Muscle of leg (tissue), 11 donors: ENCODE measurements around the gene PSMA6. TPM values are rescaled to one million over a fixed set of nuclear protein-coding genes. Genes with fewer than 3 reads are reported as not detected.
"Not testable (repeated sequence)": the region's sequence is repeated elsewhere in the genome, so short reads cannot be mapped to it uniquely, and the experiment has no call there.

Experiments used
- DNase-seq: peaks from one replicate; pipeline ENCODE4 v3.0.0; 2013
- H3K27ac ChIP-seq: one replicate; pipeline ENCODE4 v1.5.1; 2013; ENCODE audit warnings: mild to moderate bottlenecking, low read length, control low read depth
- H3K27me3 ChIP-seq: one replicate; pipeline ENCODE4 v1.6.1; 2013; ENCODE audit warnings: low read length; ENCODE audit not compliant: control insufficient read depth, insufficient read depth
- H3K36me3 ChIP-seq: one replicate; pipeline ENCODE4 v1.6.1; 2013; ENCODE audit warnings: low read length; ENCODE audit not compliant: control insufficient read depth, insufficient read depth
- H3K4me1 ChIP-seq: one replicate; pipeline ENCODE4 v1.6.1; 2013; ENCODE audit warnings: low read length; ENCODE audit not compliant: control insufficient read depth, insufficient read depth
- H3K4me3 ChIP-seq: one replicate; pipeline ENCODE4 v1.5.1; 2013; ENCODE audit warnings: low read length, control low read depth
- H3K9me3 ChIP-seq: replicated peaks from 2 replicates; pipeline ENCODE4 v1.6.1; 2013; ENCODE audit warnings: low read depth, low read length; ENCODE audit not compliant: control insufficient read depth
- WGBS: methylation state at CpG from one replicate; pipeline ENCODE4 v1.1.5; 2013; ENCODE audit warnings: missing lambda C conversion rate; ENCODE audit not compliant: insufficient coverage; 5-methylcytosine and 5-hydroxymethylcytosine counted together
- polyA plus RNA-seq, 8 donors: library from polyadenylated mRNA; unstranded; fragments of 120-200 nt; gene quantifications; one replicate each; pipeline versions ENCODE4 v1.2.1 to v1.2.3, GENCODE V29; 2013; ENCODE audit warnings: inconsistent platforms in 1 of 8, low replicate concordance in 1 of 8; ENCODE audit not compliant: insufficient read length in 8 of 8, insufficient read depth in 1 of 8
- total RNA-seq: library from RNA; stranded (reverse); fragments of 120-200 nt; gene quantifications from one replicate; pipeline ENCODE4 v1.2.4, GENCODE V29; 2013

Gene PSMA6
- total and polyA plus RNA-seq, 9 donors: 161 to 218 (median 181) TPM

DNA sequence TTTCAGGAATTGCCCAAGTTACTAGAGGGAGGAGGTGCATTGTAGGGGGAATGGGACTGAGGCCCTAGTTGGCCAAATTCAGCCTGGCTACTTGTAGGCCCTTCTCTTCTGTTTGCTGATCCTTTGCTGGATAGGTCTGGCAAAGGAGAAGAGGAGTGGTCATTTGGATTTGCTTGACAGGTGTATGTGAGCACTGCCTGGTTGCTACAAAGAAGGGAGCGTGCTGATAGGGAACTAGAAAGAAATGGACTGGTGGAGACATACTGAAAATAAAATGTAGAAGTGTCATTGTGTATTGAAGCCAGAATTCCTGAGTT, 3.6 kb downstream of the PSMA6 start:
- WGBS: no CpG with 5 or more reads among the region's 1 CpG
- Histone ChIP-seq H3K4me1 (peaks cover 9% of the 10 kb centered on the region), H3K27me3 (no peaks in the 10 kb centered on the region), H3K9me3 (no peaks in the 10 kb centered on the region), H3K4me3 (no peak overlapping the region), H3K27ac (no peak overlapping the region), H3K36me3 (peaks cover 10% of the 10 kb centered on the region)
- no peak for DNase-seq

DNA sequence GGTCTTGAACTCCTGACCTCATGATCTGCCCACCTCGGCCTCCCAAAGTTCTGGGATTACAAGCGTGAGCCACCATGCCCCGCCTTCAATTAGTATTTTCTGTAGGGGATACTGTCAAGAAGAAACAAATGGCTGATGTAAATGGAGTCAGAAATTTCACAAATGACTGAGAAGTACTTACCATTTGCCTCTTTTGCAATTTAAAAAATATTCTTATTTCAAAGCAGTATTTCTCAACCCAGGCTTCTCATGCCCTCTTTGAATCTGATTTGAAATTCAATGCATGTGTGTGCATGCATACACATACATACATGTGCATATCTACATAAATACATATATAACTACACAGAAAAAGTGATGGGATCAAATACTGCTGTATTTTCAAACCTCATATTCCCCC, 4.4 kb downstream of the PSMA6 start:
- no peak overlapping the region for H3K27ac ChIP-seq

DNA sequence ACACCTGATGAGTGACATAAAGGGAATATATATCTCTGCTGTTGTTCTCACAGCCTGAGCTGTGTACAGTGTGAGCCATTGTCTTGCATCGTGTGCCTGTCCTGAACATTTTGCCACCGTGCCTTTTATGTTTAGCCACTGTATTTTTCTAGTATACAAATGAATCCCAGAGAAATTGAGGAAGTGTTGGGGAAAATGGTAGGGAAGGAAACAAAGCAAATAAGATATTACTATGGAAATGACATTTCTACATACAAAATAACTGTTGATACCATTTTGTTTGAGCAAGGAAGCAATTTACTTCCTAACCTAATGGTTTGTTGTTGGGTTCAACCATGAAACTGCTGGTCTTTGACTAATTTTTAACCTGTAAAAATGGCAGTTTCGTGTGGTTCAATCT, 5.5 kb downstream of the PSMA6 start:
- no peak for DNase-seq
- H3K9me3 ChIP-seq: no peaks in the 10 kb centered on the region
- no CpG with 5 or more reads among the region's 3 CpGs for WGBS
- no peak overlapping the region for H3K27ac ChIP-seq
- H3K27me3 ChIP-seq: no peaks in the 10 kb centered on the region
- H3K4me3 ChIP-seq: no peak overlapping the region
- peaks cover 10% of the 10 kb centered on the region for H3K36me3 ChIP-seq
- H3K4me1 ChIP-seq: peaks cover 9% of the 10 kb centered on the region

More for the DNA sequence above, 4.4 kb downstream of the PSMA6 start:
- DNase-seq: no peak
- Histone ChIP-seq H3K36me3 (peaks cover 10% of the 10 kb centered on the region), H3K27me3 (no peaks in the 10 kb centered on the region), H3K4me1 (peaks cover 9% of the 10 kb centered on the region), H3K9me3 (no peaks in the 10 kb centered on the region), H3K4me3 (no peak overlapping the region)
- 80% methylated on average over 3 of the region's 3 CpGs for WGBS

DNA sequence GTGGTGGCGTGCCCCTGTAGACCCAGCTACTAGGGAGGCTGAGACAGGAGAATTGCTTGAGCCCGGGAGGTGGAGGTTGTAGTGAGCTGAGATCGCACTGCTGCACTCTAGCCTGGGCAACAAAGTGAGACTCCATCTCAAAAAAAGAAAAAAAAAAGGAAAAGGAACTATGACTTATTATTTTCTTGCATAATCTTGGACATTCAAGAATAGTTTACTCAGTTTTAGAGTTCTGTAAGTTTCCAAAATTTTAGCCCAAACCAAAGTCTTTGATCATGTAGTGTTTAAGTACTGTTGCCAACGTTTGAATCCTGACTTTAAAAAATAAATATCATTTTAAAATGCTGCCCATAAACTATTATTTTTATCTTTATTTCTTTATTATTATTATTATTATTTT, 6.2 kb downstream of the PSMA6 start:
- Histone ChIP-seq H3K36me3 (peaks cover 10% of the 10 kb centered on the region), H3K9me3 (no peaks in the 10 kb centered on the region), H3K4me3 (no peak overlapping the region), H3K27ac (no peak overlapping the region), H3K27me3 (no peaks in the 10 kb centered on the region), H3K4me1 (peaks cover 9% of the 10 kb centered on the region)
- no peak for DNase-seq
- WGBS: no CpG with 5 or more reads among the region's 4 CpGs

DNA sequence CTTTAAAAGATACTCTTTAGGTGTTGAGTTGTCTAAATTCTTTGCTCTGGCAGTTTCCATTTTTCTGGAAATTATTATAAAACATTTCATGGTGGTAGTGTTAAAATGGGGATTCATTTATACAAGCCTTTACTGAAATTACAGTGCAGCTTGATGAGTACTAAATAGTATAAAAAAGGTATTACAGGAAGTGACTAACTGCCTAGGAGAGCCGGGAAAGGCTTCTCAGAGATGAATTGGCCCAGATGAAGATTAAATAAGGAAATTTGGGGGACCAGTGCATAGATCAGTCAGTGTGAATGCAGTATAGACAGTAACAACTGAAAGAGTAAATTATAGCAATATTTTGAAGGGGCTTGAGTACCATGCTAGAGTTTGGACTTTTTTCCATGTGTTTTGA, 7.5 kb downstream of the PSMA6 start:
- H3K4me3 ChIP-seq: no peak overlapping the region
- H3K36me3 ChIP-seq: peaks cover 5% of the 10 kb centered on the region
- no peak for DNase-seq
- H3K4me1 ChIP-seq: peaks cover 2% of the 10 kb centered on the region
- 50% methylated on average over 1 of the region's 1 CpG for WGBS
- no peaks in the 10 kb centered on the region for H3K27me3 ChIP-seq
- H3K9me3 ChIP-seq: no peaks in the 10 kb centered on the region
- H3K27ac ChIP-seq: no peak overlapping the region

DNA sequence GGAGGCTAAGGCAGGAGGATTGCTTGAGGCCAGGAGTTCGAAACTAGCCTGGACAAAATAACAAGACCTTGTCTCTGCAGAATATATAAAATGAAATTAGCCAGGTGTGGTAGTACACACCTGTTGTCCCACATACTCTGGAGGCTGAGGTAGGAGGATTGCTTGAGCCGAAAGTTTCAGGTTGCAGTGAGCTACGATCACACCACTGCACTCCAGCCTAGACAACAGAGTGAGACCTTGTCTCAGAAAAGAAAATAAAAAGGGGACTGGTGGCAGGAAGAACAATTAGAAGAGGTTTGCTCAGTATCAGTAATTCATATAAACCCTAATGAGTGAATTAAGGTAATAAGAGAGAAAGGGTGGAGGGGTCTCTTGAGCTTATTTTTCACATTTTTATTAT, 8.0 kb downstream of the PSMA6 start:
- Histone ChIP-seq H3K36me3 (peaks cover 5% of the 10 kb centered on the region), H3K4me1 (peaks cover 2% of the 10 kb centered on the region), H3K9me3 (no peaks in the 10 kb centered on the region), H3K27me3 (no peaks in the 10 kb centered on the region), H3K4me3 (no peak overlapping the region), H3K27ac (no peak overlapping the region)
- no CpG with 5 or more reads among the region's 3 CpGs for WGBS
- no peak for DNase-seq

DNA sequence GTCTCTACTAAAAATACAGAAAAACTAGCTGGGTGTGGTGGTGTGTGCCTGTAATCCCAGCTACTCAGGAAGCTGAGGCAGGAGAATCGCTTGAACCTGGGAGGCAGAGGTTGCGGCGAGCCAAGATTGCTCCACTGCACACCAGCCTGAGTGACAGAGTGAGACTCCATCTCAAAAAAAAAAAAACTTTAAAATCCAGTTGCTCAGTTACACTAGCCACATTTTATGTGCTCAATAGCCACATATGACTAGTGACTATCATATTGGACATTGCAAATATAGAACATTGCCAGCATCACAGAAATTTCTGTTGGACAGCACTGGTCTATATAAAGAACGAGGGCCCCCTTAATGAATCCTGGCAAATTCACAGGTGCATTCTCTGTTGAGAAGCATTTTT, 9.2 kb downstream of the PSMA6 start:
- not testable (repeated sequence) for H3K27ac ChIP-seq, H3K9me3 ChIP-seq, H3K4me1 ChIP-seq, H3K4me3 ChIP-seq, H3K27me3 ChIP-seq, H3K36me3 ChIP-seq
- WGBS: no CpG with 5 or more reads among the region's 4 CpGs
- peak; percentile 24 for DNase-seq

DNA sequence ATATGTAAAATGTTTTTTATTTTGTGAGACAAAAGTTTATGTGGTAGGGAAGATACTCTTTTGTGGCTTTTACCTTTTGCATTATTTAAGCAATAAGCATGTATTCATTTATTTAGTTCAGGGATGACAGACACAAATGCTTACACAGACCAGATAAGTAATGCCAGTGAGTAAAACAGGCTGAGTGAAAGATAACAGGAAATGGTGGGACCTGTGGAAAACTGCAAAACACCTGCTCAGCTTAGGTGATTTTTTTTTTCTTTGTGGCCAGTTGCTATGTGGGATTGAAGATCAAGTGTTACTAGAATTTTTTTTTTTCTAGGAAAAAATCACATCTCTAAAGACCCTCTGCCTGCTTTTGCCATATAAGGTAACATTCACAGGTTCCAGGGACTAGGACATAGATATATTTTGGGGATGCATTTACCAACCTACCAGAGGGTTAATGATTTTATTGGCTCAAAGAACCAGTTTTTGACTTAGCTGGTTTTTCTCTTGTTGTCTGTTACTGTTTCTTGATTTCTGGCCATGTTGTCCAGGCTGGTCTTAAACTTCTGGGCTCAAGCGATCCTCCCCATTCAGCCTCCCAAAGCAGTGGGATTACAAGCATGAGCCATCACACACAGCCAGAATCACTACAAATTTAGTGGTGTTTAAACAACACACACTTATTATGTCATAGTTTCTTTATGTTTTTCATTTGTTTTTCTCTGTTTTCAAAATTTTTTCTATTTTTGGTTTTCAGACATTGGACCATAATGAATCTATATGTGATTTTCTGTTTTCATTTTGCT, 9.8 kb downstream of the PSMA6 start:
- WGBS: no CpG with 5 or more reads among the region's 1 CpG
- H3K27ac ChIP-seq: no peak overlapping the region
- H3K27me3 ChIP-seq: no peaks in the 10 kb centered on the region
- H3K36me3 ChIP-seq: peaks cover 2% of the 10 kb centered on the region
- H3K4me1 ChIP-seq: peaks cover 2% of the 10 kb centered on the region
- H3K4me3 ChIP-seq: no peak overlapping the region
- no peak for DNase-seq
- H3K9me3 ChIP-seq: no peaks in the 10 kb centered on the region

DNA sequence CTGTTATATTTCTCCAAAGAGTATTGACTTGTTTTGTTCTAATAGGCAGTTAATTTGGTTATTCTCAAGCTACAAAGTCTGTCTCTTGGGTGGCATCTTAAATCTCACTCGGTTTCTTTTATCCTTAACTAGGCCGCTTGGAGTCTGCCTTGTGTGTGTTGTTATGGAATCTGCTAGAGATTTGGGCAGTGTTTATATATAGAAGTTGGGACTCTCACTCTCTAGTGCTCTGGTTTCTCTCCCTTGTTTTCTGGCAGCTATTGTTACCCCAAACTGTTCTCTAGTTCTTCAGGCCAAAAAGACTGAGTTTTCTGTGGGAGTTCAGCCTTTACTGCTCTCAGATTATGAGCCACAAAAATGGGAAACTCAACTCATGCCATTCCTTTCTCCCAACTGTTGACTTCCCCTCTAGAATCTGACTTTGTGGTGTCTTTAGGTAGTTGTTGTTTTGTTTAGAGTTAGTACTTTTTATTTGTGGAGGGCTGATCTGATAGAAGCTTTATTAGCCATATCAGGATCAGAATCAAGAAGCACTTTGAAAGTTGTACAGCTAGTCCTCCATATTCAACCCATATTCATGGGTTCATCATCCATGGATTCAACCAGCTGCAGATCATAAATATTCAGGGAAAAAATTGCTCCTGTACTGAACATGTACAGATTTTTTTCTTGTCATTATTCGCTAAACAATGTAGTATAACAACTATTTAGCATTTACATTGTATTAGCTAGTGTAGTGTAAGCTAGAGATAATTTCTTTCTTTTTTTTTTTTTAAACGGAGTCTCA, 11.2 kb downstream of the PSMA6 start:
- H3K27ac ChIP-seq: no peak overlapping the region
- H3K4me1 ChIP-seq: peaks cover 2% of the 10 kb centered on the region

DNA sequence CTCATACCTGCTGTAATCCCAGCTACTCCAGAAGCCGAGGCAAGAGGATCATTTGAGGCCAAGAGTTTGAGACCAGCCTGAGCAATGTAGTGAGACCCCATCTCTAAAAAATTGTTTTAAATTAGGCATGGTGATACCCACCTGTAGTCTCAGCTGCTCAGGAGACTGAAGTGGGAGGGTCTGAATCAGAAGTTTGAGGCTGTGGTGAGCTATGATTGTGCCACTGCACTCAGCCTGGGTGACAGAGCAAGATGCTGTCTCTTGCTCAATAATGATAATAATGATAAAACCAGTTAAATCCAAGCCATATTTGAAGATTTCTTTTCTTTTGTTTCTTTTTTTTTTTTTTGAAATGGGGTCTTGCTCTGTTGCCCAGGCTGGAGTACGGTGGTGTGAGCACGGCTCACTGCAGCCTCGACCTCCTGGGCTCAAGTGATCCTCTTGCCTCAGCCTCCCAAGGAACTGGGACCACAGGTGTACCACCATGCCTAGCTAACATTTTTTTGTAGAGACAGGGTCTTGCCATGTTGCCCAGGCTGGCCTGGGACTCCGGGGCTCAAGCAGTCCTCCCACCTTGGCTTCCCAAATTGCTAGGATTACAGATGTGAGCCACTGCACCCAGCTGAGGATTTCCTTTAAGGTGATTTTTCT, 12.8 kb downstream of the PSMA6 start:
- no peaks in the 10 kb centered on the region for H3K27me3 ChIP-seq
- peaks cover 2% of the 10 kb centered on the region for H3K4me1 ChIP-seq
- no peak for DNase-seq
- no peak overlapping the region for H3K27ac ChIP-seq
- H3K9me3 ChIP-seq: no peaks in the 10 kb centered on the region
- peaks cover 12% of the 10 kb centered on the region for H3K36me3 ChIP-seq
- 100% methylated on average over 3 of the region's 5 CpGs for WGBS
- H3K4me3 ChIP-seq: no peak overlapping the region

More for the DNA sequence above, 11.2 kb downstream of the PSMA6 start:
- H3K36me3 ChIP-seq: peaks cover 2% of the 10 kb centered on the region
- no peak overlapping the region for H3K4me3 ChIP-seq
- H3K9me3 ChIP-seq: no peaks in the 10 kb centered on the region
- H3K27me3 ChIP-seq: no peaks in the 10 kb centered on the region
- no CpG with 5 or more reads among the region's 4 CpGs for WGBS
- DNase-seq: no peak
